Measurements from ENCODE around the gene DCUN1D2.

DCUN1D2 gene

DNA sequence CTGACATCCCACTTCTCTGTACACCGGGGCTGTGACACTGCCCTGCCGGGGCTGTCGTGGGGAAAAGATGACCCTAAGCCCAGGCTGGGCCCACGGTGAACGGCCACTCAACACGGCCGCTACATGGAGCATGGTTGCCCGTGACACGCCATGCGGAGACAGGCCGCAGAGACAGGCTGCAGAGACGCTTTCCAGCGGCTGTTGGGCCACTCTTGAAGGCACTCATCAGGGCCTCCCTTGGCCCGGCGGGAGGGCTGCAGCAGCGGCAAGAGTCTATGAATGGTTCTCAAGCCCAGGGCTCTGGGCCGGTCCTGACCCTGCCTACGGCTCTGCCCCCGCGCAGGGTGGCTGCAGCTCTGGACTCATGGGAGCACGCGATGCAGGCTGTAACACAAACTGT, 59.3 kb downstream of the DCUN1D2 start:
- H3K27me3 ChIP-seq (ENCODE audit: insufficient read depth, poor library complexity, severe bottlenecking), result no peaks in the 10 kb centered on the region
- TF ChIP-seq, protein P1, sequence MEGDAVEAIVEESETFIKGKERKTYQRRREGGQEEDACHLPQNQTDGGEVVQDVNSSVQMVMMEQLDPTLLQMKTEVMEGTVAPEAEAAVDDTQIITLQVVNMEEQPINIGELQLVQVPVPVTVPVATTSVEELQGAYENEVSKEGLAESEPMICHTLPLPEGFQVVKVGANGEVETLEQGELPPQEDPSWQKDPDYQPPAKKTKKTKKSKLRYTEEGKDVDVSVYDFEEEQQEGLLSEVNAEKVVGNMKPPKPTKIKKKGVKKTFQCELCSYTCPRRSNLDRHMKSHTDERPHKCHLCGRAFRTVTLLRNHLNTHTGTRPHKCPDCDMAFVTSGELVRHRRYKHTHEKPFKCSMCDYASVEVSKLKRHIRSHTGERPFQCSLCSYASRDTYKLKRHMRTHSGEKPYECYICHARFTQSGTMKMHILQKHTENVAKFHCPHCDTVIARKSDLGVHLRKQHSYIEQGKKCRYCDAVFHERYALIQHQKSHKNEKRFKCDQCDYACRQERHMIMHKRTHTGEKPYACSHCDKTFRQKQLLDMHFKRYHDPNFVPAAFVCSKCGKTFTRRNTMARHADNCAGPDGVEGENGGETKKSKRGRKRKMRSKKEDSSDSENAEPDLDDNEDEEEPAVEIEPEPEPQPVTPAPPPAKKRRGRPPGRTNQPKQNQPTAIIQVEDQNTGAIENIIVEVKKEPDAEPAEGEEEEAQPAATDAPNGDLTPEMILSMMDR (IDR thresholded peaks at IDR 0.05; ENCODE audit: poor library complexity, severe bottlenecking), result no peak
- no peaks in the 10 kb centered on the region for H3K36me3 ChIP-seq (ENCODE audit: low read depth)
- no peak for DNase-seq (ENCODE audit: low spot score)
- H3K27ac ChIP-seq (ENCODE audit: poor library complexity, severe bottlenecking), result no peak overlapping the region
- H3K4me3 ChIP-seq (ENCODE audit: severe bottlenecking), result no peak overlapping the region
- H3K4me1 ChIP-seq (ENCODE audit: insufficient read depth, poor library complexity, severe bottlenecking), result no peaks in the 10 kb centered on the region
- no peaks in the 10 kb centered on the region for H3K9me3 ChIP-seq (ENCODE audit: severe bottlenecking)
- no peak for ATAC-seq (ENCODE audit: low read depth)

DNA sequence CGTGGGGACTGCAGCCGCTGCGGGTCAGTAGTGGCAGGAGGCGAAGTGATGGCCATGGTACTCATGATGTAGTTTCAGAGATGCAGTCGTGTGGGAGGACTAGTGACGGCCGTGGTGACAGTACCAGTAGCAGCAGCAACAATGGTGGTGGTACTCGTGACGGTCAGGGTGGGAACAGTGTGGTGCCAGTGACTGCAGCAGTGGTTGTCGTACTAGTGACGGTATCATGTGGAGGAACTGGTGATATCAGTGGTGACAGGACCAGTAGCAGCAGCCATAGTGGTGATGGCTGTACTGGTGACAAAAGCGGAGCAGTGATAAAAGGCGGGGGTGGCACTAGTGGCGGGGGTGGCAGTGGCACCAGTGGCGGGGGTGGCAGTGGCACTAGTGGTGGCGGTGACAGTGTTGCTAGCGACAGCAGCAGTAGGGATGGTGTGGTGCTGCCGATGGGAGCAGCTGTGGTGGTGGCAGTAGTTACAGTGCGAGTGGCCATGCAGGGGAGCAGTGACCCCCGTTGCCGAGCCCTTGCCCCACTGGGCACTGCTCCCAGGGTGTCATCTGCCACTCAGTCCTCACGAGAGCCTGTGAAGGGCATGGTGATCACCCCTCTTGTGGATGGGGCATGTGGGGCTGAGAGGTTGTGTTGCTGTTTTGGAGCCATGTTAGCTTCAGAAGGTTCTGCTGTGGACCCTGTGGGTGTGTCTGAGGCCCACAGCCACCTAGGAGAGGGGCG, 60.0 kb downstream of the DCUN1D2 start:
- Histone ChIP-seq H3K27me3 (ENCODE audit: insufficient read depth, poor library complexity, severe bottlenecking) (no peaks in the 10 kb centered on the region), H3K36me3 (ENCODE audit: low read depth) (no peaks in the 10 kb centered on the region), H3K27ac (ENCODE audit: poor library complexity, severe bottlenecking) (no peak overlapping the region), H3K9me3 (ENCODE audit: severe bottlenecking) (no peaks in the 10 kb centered on the region), H3K4me1 (ENCODE audit: insufficient read depth, poor library complexity, severe bottlenecking) (no peaks in the 10 kb centered on the region), H3K4me3 (ENCODE audit: severe bottlenecking) (no peak overlapping the region)
- no peak for ATAC-seq (ENCODE audit: low read depth)
- TF ChIP-seq, protein P1 (IDR thresholded peaks at IDR 0.05; ENCODE audit: poor library complexity, severe bottlenecking), result no peak
- DNase-seq (ENCODE audit: low spot score), result no peak

DNA sequence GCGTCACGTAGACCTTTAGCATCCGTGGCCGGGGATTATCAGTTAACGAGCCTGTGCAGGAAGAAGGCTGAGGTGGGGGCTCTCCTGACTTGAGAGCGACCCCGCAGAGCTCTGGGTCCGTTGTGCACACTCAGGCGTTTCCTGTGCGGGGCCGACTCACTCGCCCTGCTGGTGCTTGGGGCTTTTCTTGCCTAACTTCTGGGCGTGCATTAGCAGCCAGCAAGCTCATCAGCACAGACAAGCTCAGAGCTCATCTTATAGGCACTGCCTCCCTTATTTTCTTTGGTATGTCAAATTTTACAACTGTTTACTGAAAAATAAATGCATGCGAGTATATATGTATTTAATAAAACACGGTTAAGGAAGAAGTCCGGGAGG, 60.9 kb downstream of the DCUN1D2 start:
- Histone ChIP-seq H3K27me3 (ENCODE audit: insufficient read depth, poor library complexity, severe bottlenecking) (no peaks in the 10 kb centered on the region), H3K4me3 (ENCODE audit: severe bottlenecking) (no peak overlapping the region), H3K4me1 (ENCODE audit: insufficient read depth, poor library complexity, severe bottlenecking) (no peaks in the 10 kb centered on the region), H3K36me3 (ENCODE audit: low read depth) (no peaks in the 10 kb centered on the region), H3K27ac (ENCODE audit: poor library complexity, severe bottlenecking) (no peak overlapping the region), H3K9me3 (ENCODE audit: severe bottlenecking) (no peaks in the 10 kb centered on the region)
- DNase-seq (ENCODE audit: low spot score), result no peak
- ATAC-seq (ENCODE audit: low read depth), result no peak
- TF ChIP-seq, protein P1 (IDR thresholded peaks at IDR 0.05; ENCODE audit: poor library complexity, severe bottlenecking), result no peak

DNA sequence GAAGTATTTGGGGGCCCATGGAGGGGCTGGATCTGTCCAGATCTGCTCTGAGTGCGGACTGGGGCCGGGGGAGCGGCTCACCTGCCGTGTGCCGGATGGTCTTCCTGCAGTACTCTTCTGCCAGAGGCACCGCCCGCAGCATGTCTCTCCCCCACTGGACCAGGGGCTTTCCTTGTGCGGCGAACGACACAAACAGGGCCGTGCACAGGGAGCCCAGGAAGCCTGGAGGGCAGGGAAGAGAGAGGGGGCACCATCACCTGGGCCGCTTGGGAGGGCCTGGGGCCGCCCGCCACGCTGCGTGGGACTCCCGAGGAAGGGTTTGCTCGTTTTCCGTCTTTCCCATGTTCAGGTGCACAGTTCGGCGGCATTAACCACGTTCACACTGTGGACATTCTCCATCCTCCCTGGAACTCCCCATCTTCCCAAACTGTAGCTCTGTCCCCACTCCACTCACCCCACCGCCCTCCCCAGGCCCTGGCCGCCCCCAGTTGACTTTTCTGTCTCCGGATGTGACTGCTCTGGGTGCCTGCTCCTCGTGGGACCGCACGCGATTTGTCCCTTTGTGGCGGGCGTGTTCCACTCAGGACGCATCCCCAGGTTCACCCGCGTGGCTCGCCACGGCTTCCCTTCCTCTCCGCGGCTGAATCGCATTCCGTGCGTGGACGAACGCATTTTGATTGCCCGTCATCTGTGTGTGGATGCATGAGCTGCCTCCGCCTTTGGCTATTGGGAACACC, 61.5 kb downstream of the DCUN1D2 start:
- H3K4me3 ChIP-seq (ENCODE audit: severe bottlenecking), result no peak overlapping the region
- no peaks in the 10 kb centered on the region for H3K27me3 ChIP-seq (ENCODE audit: insufficient read depth, poor library complexity, severe bottlenecking)
- TF ChIP-seq, protein P1 (IDR thresholded peaks at IDR 0.05; ENCODE audit: poor library complexity, severe bottlenecking), result no peak
- peak; percentile 48 for DNase-seq (ENCODE audit: low spot score)
- H3K36me3 ChIP-seq (ENCODE audit: low read depth), result no peaks in the 10 kb centered on the region
- H3K27ac ChIP-seq (ENCODE audit: poor library complexity, severe bottlenecking), result no peak overlapping the region
- ATAC-seq (ENCODE audit: low read depth), result no peak
- no peaks in the 10 kb centered on the region for H3K9me3 ChIP-seq (ENCODE audit: severe bottlenecking)
- no peaks in the 10 kb centered on the region for H3K4me1 ChIP-seq (ENCODE audit: insufficient read depth, poor library complexity, severe bottlenecking)

DNA sequence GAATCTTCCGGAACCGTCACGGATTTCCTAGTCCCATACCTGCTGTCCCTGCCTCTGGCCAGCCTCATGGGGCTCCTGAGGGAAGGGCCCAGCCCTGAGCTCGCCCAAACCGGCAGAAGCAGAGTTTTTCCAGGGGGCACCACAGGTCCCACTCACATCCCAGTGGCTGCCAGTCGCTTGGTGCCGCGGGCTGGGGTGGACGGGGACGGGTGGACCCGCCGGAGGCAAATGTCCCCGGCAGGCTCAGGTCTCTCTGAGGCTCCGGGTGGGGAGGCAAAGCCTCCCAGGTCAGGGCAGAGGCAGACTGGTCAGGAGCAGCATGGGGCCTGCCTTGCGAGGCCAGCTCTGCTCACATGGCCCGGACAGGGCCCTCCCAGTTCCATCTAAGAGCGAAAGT, 62.0 kb downstream of the DCUN1D2 start:
- Histone ChIP-seq H3K4me1 (ENCODE audit: insufficient read depth, poor library complexity, severe bottlenecking) (no peaks in the 10 kb centered on the region), H3K4me3 (ENCODE audit: severe bottlenecking) (no peak overlapping the region), H3K9me3 (ENCODE audit: severe bottlenecking) (no peaks in the 10 kb centered on the region), H3K36me3 (ENCODE audit: low read depth) (no peaks in the 10 kb centered on the region), H3K27me3 (ENCODE audit: insufficient read depth, poor library complexity, severe bottlenecking) (no peaks in the 10 kb centered on the region), H3K27ac (ENCODE audit: poor library complexity, severe bottlenecking) (no peak overlapping the region)
- peak; percentile 57 for DNase-seq (ENCODE audit: low spot score)
- TF ChIP-seq, protein P1 (IDR thresholded peaks at IDR 0.05; ENCODE audit: poor library complexity, severe bottlenecking), result no peak
- no peak for ATAC-seq (ENCODE audit: low read depth)
